Right cardiac atrium (tissue), 5 donors: ENCODE results near the gene DAO. TPM values are rescaled to one million over a fixed set of nuclear protein-coding genes. Genes with fewer than 3 reads are reported as not detected.
A peak's percentile ranks its signal among the peaks of the same experiment; 100 is the strongest.

Source experiments
- ATAC-seq, 2 donors: fragments of 200-7000 bp; cut with Tn5 transposase; one replicate each; pipeline versions ENCODE4 v1.8.0 to v1.9.1; 2020; ENCODE audit warnings: moderate library complexity in 2 of 2, mild to moderate bottlenecking in 1 of 2
- DNase-seq, 3 donors: peaks; one replicate each; pipeline ENCODE4 v3.0.0-alpha.2; 2020
- H3K27ac ChIP-seq: one replicate; pipeline ENCODE4 v1.5.1; 2013; ENCODE audit warnings: mild to moderate bottlenecking, low read length, control low read depth, moderate library complexity
- H3K27me3 ChIP-seq: one replicate; pipeline ENCODE4 v1.6.1; 2013; ENCODE audit not compliant: control insufficient read depth, insufficient read depth
- H3K4me1 ChIP-seq: one replicate; pipeline ENCODE4 v1.6.1; 2013; ENCODE audit warnings: low read length; ENCODE audit not compliant: control insufficient read depth, insufficient read depth
- H3K4me3 ChIP-seq: one replicate; pipeline ENCODE4 v1.5.1; 2013; ENCODE audit warnings: low read length, control low read depth
- H3K9me3 ChIP-seq: one replicate; pipeline ENCODE4 v1.6.1; 2013; ENCODE audit warnings: low read length; ENCODE audit not compliant: control insufficient read depth
- WGBS: extraction: QIAGEN DNeasy Blood & Tissue Kit; methylation state at CpG from one replicate; pipeline ENCODE4 v1.1.7; 2013; 5-methylcytosine and 5-hydroxymethylcytosine counted together
- intact Hi-C, 4 donors: fragments of 100-400 bp; cut with DNase I; formaldehyde crosslinking; loops; one replicate each; pipeline versions ENCODE4 v1.11.0 to v1.14.0; 2022 to 2023
- polyA plus RNA-seq: library from polyadenylated mRNA; stranded (reverse); fragments of 200-250 nt; gene quantifications from one replicate; pipeline ENCODE4 v1.2.3, GENCODE V29; 2013
- total RNA-seq, 4 donors: library from RNA; stranded (reverse); fragmentation: NEBNext Ultra II Directional; extraction: Animal tissue kit (Norgen Biotek cat#: 25700); gene quantifications; one replicate each; pipeline ENCODE4 v1.2.1, GENCODE V29; 2021
- donor health status: healthy with polysubstance abuse.
- donor health status: DM: no; HTN: yes; CAD: no.
- donor health status: DM: no; HTN: no; CAD: no.
- donor health status: DM: no; HTN: yes; CAD: no; lungs with severe emphysema.
- donor health status: DM: yes; HTN: yes; CAD: no.

DAO gene
- total and polyA plus RNA-seq, 5 donors = not detected

- H3K27ac ChIP-seq = no peak overlapping the region
- no peak overlapping the region for H3K4me3 ChIP-seq
- intact Hi-C loops = no loop called here
Observed at GRCh38 chr12:108905725-108906124, 25.8 kb downstream of the DAO start.

GRCh38 chr12:108906971-108907370, 27.1 kb downstream of the DAO start:
- DNase-seq = no peak
- intact Hi-C loops = no loop called here
- no peak overlapping the region for H3K27ac ChIP-seq
- H3K4me1 ChIP-seq = peaks cover 4% of the 10 kb centered on the region
- no peaks in the 10 kb centered on the region for H3K9me3 ChIP-seq
- H3K27me3 ChIP-seq = no peaks in the 10 kb centered on the region
- 74% methylated on average over 2 of the region's 2 CpGs for WGBS
- H3K4me3 ChIP-seq = no peak overlapping the region
- ATAC-seq = no peak

More at GRCh38 chr12:108905725-108906124, 25.8 kb downstream of the DAO start:
- no peaks in the 10 kb centered on the region for H3K9me3 ChIP-seq
- ATAC-seq (no peak), DNase-seq (no peak)
- H3K4me1 ChIP-seq = peaks cover 4% of the 10 kb centered on the region
- no peaks in the 10 kb centered on the region for H3K27me3 ChIP-seq
- WGBS = 77% methylated on average over 5 of the region's 5 CpGs

- WGBS = 10% methylated on average over 2 of the region's 2 CpGs
- Histone ChIP-seq H3K27me3 (no peaks in the 10 kb centered on the region), H3K9me3 (no peaks in the 10 kb centered on the region), H3K27ac (no peak overlapping the region), H3K4me3 (no peak overlapping the region), H3K4me1 (peaks cover 4% of the 10 kb centered on the region)
- DNase-seq (no peak), ATAC-seq (peak; percentile 23 to 44)
- intact Hi-C loops = no loop called here
Observed at GRCh38 chr12:108907839-108908351, 28.0 kb downstream of the DAO start.

GRCh38 chr12:108910336-108910735, 30.4 kb downstream of the DAO start:
- Histone ChIP-seq H3K4me3 (no peak overlapping the region), H3K4me1 (peaks cover 4% of the 10 kb centered on the region), H3K27me3 (no peaks in the 10 kb centered on the region), H3K9me3 (no peaks in the 10 kb centered on the region), H3K27ac (no peak overlapping the region)
- no peak for ATAC-seq
- whole genome bisulfite sequencing = 79% methylated on average over 5 of the region's 5 CpGs
- no peak for DNase-seq
- intact Hi-C loops = no loop called here

- Histone ChIP-seq H3K27ac (no peak overlapping the region), H3K4me1 (peaks cover 4% of the 10 kb centered on the region), H3K4me3 (no peak overlapping the region), H3K27me3 (no peaks in the 10 kb centered on the region), H3K9me3 (no peaks in the 10 kb centered on the region)
- ATAC-seq = no peak
- WGBS = 78% methylated on average over 6 of the region's 6 CpGs
- no peak for DNase-seq
- intact Hi-C loops = no loop called here
Observed at GRCh38 chr12:108911915-108912314, 32.0 kb downstream of the DAO start.

- ATAC-seq (no peak), DNase-seq (no peak)
- H3K4me3 ChIP-seq = no peak overlapping the region
- H3K27ac ChIP-seq = no peak overlapping the region
- intact Hi-C loops = no loop called here
- no peaks in the 10 kb centered on the region for H3K27me3 ChIP-seq
- H3K9me3 ChIP-seq = no peaks in the 10 kb centered on the region
- peaks cover 4% of the 10 kb centered on the region for H3K4me1 ChIP-seq
- WGBS = 94% methylated on average over 9 of the region's 9 CpGs
Observed at GRCh38 chr12:108912361-108912760, 32.5 kb downstream of the DAO start.

GRCh38 chr12:108914121-108914531, 34.2 kb downstream of the DAO start:
- ATAC-seq = no peak
- Histone ChIP-seq H3K27ac (no peak overlapping the region), H3K27me3 (no peaks in the 10 kb centered on the region), H3K4me3 (no peak overlapping the region), H3K4me1 (no peaks in the 10 kb centered on the region), H3K9me3 (no peaks in the 10 kb centered on the region)
- WGBS = 25% methylated on average over 4 of the region's 4 CpGs
- intact Hi-C loops = no loop called here
- no peak for DNase-seq

GRCh38 chr12:108915632-108916133, 35.8 kb downstream of the DAO start:
- H3K9me3 ChIP-seq = no peaks in the 10 kb centered on the region
- H3K27me3 ChIP-seq = no peaks in the 10 kb centered on the region
- no peaks in the 10 kb centered on the region for H3K4me1 ChIP-seq
- ATAC-seq = no peak
- no peak for DNase-seq
- intact Hi-C loops = no loop called here
- H3K27ac ChIP-seq = no peak overlapping the region
- no peak overlapping the region for H3K4me3 ChIP-seq
- WGBS = 85% methylated on average over 15 of the region's 15 CpGs

GRCh38 chr12:108916336-108916735, 36.4 kb downstream of the DAO start:
- no peak overlapping the region for H3K27ac ChIP-seq
- H3K4me1 ChIP-seq = no peaks in the 10 kb centered on the region
- DNase-seq (no peak), ATAC-seq (no peak)
- H3K9me3 ChIP-seq = no peaks in the 10 kb centered on the region
- intact Hi-C loops = no loop called here
- H3K27me3 ChIP-seq = no peaks in the 10 kb centered on the region
- WGBS = 58% methylated on average over 5 of the region's 5 CpGs
- no peak overlapping the region for H3K4me3 ChIP-seq

- no peak overlapping the region for H3K4me3 ChIP-seq
- ATAC-seq (no peak), DNase-seq (no peak)
- H3K27ac ChIP-seq = no peak overlapping the region
- no peaks in the 10 kb centered on the region for H3K4me1 ChIP-seq
- H3K9me3 ChIP-seq = no peaks in the 10 kb centered on the region
- no peaks in the 10 kb centered on the region for H3K27me3 ChIP-seq
- 71% methylated on average over 2 of the region's 2 CpGs for WGBS
- intact Hi-C loops = no loop called here
Observed at GRCh38 chr12:108918206-108918605, 38.3 kb downstream of the DAO start.

GRCh38 chr12:108918960-108919642, 39.2 kb downstream of the DAO start:
- intact Hi-C loops = no loop called here
- Histone ChIP-seq H3K9me3 (no peaks in the 10 kb centered on the region), H3K27me3 (no peaks in the 10 kb centered on the region), H3K4me3 (no peak overlapping the region), H3K4me1 (no peaks in the 10 kb centered on the region), H3K27ac (no peak overlapping the region)
- ATAC-seq = peak in 1 of 2 donors; percentile 38
- no peak for DNase-seq
- WGBS = 82% methylated on average over 3 of the region's 3 CpGs
